Hematopoietic multipotent progenitor cell treated with erythropoietin and hydrocortisone succinate and interleukin-3 and kit ligand, for 4 days (in vitro differentiated cells): Measurements from ENCODE around the gene ACADL.

Source experiments
- DNase-seq: peaks from one replicate; pipeline ENCODE4 v3.0.0-alpha.2; 2015

The ACADL gene

DNA sequence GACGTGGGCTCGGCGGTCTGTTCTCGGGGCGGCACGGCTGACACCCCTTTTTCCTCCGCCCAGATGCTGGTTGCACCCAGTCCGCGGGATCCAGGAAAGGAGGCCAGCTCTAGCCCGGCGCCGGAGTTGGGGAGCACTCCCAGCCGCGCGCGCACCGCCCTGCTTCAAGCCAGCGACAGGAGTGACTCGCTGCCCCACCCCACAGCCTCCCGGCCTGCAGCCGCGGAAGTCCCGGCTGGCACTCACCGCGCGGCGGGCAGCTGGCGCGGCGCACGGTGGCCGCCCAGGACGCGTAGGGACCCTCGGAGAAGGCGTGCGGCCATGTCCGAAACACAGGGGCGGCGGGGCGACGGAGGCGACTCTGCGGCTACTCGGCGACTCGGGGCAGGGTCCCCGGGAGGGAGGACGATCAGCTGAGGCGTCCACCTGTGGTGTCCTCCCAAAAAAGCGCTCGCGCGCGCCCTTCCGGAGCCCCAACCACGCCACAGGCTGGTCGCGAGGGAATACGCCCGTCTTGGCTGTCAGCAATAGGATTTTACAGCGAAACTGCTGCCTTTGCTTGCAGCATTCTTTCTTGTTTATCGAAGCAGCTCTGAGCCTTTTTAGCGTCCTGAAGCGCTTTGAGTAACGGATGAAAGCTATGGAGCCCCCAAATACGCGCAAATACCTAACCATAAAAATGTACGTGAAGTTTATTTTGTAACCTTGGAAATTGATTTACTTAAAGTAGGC lies at the start of gene ACADL:
TSS of gene ACADL (minus strand) at position 507 of the 732 bp plus-strand sequence. CDS start at position 323, 184 bp downstream.
- DNase-seq, result peak; percentile 66

DNA sequence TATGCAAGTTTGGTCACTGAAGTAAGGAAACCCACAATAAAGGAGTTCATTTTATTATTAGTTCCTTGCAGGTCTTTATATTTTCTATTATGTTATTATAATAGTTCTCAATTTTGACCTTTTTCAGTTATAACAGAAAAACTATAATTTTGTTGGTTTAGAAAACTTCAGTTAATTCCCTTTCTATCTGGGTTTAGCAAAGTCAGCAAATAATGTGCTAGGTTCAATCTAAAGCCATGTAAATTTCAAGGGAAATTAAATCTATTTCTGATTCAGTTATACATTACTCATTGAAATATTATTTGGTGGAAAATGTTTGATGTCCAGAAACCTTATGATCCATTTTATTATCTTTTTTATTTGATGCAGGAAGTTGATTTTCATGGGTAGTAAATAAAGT lies 46.1 kb upstream of the ACADL start:
- no peak for DNase-seq

DNA sequence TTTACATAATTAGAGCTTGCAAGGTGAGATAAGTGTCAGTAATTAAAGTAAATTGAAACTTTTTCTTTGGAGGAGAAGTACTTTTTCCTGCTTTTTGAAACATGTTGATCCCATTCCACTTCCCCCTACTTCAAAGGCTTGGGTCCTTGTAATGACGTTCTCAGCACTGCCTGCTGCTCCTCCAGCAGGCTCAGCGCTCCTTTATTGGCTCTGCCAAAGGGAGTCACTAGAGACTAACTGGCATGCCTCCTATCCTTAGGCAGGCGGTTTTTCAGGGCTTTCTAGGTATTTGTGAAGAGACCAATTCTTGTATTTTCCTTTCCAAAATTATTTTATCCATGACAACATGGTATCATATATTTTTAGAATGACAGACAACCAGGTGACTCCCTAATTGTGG lies 43.9 kb upstream of the ACADL start:
- no peak for DNase-seq

DNA sequence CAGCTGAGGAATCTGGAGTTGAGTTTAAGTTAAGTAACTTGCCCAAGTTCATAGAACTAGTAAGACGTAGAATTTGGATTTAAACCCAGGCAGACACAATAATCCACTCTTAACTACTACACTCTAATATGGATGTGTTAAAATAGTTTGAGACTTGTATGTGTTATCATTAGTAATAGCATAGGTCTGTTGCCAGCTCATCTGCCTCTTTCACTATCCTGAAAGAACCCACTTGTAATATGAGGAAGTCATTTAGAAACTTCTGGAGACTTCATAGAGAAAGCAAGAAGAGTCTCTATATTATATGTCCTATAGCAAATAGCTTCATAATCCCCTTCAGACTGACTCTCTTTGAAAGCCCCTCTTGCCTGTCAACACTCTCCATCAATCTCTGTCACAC lies 43.0 kb upstream of the ACADL start:
- DNase-seq, result no peak

DNA sequence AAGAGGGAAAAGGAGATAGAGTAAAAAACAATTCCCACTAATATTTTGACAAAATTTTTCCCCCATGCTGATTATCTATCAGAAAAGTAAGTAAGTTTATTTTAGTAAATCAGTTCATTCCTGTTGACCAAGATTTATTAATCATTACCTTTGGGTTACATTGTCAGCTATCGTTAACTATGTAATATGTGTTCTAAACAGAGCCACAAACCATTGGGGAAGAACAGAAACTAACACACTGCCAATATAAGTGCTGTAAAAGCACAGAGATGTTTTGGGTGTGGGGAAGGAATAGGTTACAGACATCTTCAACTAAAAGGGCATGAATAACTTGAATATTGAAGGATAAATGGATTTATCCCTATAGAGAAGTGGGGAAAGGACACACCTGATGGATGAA lies 42.5 kb upstream of the ACADL start:
- no peak for DNase-seq

DNA sequence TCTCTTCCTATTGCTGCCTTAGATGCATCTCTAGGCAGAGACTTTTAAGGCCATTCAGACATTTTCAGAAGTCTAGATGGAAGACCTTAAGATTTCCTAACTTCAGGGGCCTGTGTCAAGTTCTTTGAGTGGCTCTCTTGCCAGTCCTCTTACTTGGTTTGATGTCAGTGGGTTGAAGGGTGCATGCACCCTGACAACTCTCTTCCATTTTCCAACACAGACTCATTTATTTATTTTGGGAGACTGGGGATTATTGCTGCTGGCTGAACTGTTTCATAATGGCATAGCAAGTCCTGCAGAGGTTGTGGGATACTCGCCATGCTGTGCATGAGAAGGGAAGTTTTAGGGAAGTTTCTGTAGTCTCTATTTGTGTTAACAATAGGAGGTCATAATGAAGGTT lies 39.0 kb upstream of the ACADL start:
- DNase-seq, result no peak

DNA sequence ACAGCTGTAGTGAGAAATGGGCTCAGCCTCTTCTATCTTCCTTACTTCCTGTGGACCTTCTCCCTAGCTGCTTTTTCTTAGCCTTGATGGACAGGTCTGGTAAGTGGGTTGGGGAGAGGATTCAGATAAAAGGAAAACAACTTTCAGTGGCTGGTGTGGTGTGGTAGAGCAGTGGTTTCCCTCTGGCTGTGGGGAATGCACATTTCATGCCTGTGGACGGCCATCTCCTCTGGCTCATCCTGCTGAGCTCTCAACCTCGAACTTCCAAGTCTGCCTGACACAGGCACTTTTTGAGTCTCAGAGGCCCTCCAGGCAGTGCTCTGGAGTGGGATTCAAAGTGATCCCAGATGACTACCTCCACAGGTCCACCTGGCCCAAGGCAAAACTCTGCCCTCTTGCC lies 38.6 kb upstream of the ACADL start:
- DNase-seq, result no peak

DNA sequence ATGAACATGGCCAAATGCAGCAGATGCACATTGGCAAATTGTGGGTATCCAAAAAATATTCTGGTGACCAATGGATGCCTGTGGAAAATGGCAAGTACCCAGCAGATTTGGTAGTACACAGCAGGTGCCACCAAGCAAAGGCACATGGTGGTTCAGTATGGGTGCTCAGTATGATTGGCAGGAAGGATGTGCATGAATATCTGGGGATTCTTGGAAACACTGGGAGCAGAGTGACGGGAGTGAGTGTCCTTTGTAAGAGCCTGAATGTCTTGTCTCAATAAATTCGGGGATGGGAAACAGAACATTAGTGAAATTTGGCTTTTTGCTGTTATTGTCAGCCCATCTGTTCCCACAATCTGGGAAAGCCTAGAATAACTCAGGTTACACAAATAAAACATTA lies 36.8 kb upstream of the ACADL start:
- no peak for DNase-seq

DNA sequence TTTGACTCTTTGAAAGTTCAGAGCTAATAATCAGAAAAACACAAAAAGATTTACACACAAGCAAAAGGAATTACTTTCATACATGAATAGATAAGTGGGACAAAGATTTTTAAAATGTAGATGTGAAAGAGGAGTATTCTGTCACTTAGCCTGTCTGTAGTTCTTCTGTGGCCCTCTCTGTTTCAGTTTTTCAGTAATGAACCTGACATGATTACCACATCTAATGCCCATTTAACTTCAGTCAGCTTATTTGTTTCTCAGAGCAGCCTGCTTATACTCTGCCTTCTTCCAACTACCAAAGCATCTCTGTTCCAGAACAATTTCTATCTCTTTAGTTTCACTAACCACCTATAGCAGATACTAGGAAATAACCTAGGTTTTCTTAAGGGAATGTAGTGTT lies 34.4 kb upstream of the ACADL start:
- DNase-seq, result no peak

DNA sequence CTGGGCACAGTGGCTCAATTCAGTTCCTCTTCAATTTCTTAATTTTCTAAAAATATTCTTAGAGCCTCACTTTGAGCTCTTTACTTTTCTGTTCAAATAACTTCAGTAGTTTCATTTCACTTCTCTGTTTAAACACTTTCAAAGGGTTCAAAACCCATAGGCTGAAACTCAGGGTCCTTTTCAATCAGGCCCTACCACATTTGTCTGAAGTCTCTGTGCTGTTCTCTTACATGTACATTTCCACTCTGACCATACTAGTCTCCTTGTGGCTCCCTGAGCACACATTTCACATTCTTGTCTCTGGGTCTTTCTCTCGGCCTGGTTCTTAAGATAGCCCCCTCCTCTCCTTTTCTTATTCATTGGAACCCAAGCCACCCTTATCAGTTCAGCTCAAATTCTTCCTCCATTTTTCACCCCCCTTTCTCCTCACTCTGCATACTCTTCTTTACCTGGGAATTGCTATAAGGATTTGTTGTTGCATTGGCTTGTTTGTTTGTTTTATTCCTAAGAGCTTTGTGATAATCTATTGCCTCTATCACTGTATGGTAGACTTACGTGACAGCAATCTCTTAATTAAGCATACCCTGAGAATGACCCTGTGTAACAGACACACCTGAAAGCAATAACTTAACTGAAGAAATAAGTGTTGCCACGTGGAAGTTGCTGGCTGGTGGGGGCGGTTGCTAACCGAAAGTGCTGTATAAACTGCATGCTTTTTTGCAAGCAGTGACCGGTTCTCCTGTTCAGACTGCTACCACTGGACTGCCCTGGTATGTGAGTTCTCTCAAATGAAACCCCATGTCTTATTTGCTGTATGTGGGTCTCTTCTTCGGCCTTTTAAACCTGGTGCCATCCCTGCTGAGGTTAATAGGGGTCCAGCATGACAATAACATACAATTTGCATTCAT lies 27.7 kb upstream of the ACADL start:
- DNase-seq, result no peak

DNA sequence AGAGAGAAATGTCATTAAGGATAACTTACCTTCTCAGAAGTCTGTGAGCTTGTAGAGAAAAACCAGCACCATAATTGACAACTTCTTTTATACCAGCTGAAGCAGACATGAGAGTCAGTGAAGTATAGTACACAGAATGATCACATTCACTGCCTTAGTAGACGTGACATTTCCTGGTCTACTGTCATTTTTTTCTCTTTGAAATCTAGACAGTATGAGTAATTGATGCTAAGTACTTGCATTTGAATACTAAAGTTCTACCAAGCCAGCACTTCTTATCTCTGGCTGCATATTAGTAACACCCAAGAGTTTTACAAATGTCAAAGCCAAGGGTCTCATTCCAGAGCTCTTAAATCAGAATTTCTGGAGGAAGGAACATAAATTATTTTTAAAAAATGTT lies 25.4 kb upstream of the ACADL start:
- no peak for DNase-seq

DNA sequence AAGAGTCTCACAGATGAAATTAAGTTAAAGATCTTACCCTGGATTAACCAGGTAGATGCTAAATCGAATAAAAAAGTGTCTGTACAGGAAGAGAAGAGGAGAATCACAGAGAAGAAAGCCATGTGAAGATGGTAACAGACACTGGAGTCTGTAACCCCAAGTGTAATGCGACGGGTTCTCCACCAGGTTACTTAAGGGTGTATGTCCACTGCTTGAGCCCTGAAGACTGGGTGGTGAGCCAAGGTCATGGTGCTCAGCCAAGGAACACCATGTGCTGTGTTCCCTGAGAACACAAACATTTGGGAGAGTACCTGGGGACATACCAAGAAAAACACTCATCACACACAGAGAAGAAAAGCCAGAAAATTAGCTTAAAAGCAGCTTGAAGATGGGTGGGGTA lies 8.2 kb upstream of the ACADL start:
- DNase-seq, result no peak

DNA sequence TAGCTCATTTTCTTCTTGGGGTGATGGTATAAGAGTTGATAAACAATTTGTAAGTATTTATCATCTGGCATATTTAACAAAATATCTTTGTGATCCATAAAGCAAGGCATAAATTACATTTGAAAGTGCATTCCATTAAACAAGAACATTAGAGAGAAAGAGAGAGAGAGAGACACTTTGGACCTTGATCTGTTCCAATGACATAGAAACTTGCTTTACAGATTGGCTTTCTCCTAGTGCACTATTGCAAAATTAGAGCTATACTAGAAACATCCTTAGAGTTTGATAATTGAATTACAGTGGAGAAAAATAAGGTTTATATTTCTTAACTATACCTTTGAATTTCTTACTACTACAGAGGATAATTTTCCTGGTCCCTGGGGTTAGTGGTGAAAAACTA lies 5.7 kb upstream of the ACADL start:
- DNase-seq, result no peak

DNA sequence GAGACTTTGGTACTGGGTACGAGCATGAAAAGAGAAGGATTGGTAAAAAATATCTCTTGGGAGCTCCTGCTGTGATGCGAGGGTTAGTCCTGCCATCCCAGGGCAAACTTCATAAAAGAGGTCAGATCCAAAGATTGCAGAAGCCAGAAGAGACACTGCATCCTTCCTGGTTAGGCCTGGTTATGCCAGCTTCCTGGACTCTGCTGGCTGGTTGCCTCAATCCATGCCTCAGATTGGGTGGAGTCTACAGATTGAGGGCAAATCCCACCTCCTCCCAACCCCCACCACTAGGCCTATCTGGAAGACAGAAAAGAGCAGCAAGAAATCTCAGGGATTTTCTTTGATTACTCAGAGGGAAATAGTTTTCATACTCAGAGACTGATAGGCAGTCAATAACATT lies 5.3 kb upstream of the ACADL start:
- no peak for DNase-seq

DNA sequence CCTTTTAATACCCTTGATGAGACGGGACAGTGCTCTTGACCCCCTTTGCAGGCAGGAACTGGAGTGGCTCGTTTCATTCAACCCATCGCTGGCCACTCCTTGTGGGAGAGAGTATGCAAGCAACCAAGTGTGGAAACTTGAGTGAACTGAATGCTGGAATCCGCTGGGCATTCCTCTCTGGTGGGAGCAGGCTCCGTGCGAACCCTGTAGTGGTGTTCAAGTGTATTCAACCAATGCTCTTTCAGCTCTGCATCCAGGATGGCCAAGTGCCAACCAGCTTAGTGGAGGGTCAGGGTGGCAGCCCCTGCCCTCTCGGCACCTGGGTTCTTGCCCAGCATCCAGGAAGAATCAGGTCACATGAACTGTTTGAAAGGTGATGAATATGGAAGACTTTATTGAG lies 3.3 kb upstream of the ACADL start:
- no peak for DNase-seq

DNA sequence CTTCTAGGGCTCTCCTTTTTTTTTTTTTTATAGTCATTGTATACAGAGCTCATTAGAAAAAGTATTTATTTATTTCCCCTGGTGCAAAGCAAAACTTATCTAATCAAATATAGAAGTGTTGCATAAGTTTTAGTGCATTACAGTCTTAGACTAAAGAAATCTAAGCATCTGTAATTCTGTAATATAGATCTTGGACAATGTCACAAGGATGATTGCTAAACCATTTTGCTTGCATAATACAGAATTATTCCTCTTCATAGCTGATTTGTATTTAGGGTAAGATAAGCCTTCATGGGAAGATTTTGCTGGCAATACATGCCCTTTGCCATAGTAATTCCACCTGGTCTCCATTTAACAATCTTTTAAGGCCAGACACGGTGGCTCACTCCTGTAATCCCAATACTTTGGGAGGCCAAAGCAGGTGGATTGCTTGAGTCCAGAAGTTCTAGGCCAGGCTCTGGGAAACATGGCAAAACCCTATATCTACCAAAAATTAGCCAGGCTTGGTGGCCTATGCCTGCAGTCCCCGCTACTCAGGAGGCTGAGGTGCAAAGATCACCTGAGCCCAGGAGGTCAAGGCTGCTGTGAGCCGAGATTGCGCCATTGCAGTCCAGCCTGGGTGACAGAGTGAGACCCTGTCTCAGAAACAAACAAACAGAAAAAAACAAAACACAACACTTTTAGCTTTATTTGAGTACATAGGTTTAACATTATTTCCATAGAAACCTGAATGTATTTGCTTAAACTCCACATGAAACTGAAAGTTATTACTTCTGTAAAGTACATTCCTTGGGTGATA lies 2.2 kb upstream of the ACADL start:
- peak; percentile 7 for DNase-seq

DNA sequence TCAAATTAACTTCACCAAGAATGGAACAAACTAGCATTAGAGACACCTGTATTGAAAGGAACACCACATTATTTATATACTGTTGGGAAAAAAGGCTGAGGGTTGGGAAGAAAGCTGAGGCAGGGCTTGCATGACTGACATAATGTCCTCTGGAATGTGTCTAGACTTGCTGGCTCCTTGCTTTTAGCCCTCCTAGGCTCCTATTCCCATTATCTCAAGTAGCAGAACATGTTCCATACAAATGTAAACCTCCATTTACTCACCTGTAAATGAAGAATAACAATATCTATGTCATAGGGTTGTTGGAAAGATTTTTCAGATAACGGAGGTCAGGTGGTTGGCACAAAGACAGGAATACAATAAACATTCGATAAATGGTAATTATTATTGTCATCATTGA lies 976 bp upstream of the ACADL start:
- DNase-seq, result no peak

DNA sequence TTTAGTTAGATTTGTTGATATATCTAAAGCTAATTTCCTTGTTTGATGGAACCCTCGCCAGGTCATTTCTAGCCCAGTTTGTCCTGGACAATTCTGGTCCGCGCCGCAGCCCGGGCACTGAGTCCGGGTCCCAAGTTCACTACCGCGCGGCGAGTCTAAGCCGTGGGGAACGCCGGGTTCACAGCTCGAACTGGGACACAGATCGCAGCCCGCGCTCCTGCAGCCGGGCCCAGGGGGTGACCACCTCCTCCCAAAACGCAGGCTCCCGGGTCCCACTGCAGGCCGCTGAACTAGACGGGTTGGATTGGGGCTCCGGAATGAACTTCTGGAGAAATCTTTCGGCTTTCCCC lies 681 bp downstream of the ACADL start:
- DNase-seq, result no peak

DNA sequence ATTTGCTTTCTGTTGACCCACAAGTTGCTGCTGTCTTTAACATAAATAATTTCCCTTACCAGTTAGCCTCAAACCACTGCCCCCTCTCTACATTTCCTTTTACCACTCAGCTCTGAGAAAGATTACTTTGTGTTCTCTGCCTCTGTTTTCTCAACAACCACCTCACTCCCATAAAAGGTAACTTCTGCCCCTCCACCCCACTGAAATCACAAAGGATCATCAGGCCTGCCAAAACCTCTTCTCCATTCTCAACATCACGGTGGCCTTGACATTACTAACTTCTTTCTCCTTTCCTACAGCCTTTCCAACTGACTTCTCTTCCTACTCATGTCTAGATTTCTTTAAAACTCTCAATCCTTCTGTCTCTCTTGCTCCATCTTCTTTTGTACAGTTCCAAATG lies 10.1 kb downstream of the ACADL start:
- DNase-seq, result no peak

DNA sequence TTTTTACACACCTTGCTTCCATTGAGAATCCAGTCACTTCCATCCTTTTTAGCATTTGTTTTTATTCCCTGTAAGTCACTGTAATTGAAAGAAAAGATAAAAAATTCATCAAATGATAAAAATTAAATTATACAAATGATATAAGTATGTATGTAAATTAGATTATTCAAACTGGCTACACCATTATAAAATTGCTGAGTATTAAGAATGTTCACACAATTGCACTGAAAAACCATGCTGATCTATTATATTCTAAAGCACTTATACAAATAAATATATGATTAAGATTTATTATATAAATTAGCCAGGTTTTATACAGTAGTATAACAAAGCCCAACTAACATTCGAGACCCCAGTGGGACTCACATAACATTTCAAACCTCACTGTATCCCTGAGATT lies 15.1 kb downstream of the ACADL start:
- no peak for DNase-seq

DNA sequence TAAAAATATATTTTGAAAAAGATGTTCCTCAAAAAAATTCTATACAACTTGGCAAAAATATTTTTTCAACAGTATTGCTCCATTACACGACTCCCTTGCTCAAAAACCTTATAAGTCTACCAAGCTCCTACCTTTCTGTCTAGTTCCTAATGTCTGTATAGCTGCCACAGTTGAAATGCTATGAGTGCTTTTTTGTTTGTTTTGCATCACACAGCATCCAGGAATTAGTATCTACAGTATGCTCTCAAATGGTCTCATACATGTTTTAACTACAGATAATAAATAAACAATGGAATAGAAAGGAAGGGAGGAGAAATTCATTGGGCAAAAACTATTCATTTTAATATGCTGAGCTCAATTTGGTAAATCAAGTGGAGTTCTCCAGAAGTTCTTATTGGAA lies 17.3 kb downstream of the ACADL start:
- DNase-seq, result no peak

DNA sequence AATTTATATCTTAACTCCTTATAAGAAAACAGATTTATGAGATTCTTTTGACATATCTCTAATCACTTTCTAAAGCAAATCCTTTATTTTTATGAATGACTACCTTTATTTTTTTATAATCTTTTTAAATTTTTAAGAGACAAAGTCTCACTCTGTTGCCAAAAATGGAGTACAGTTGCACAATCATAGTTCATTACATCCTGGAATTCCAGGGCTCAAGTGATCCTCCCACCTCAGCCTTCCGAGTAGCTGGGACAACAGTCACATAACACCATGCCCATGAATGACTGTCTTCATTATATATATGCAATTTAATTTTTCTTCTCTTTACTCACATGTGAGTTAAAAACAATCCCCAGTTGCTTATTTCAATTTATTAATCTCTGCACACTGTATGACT lies 21.7 kb downstream of the ACADL start:
- DNase-seq, result no peak

DNA sequence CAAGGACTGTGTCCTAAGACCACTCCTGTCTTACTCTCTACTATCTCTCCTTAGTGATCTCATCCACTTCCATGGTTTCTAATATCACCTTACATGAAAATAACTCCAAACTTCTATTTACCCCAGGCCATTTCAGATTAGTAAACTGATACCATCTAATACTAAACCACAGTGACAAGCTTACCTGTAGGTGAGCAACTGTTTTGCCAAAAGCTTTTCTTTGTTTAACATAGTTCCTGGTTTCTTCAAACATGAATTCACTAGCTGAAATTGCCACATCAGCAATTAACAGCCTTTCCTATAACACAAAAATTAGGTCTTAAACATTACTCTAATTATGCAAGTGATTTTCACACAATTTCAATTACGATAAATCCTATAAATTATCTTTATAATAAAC lies 22.1 kb downstream of the ACADL start:
- no peak for DNase-seq

DNA sequence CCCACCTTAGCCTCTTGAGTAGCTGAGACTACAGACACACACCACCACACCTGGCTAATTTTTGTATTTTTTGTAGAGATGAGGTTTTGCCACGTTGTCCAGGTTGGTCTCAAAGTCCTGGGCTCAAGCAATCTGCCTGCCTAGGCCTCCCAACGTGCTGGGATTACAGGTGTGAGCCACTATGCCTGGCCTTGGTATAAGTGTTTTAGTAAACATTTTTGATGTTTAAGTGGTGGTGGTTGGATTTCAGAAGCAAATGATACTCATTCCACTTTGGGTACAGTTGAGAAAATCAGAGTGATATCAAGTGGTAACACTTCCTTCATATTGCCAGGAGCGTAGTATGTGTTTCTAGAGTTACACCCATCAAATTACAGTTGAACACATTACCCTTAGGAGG lies 25.4 kb downstream of the ACADL start:
- DNase-seq, result no peak
